ENCODE measurements around the gene TSPAN5.

DNA sequence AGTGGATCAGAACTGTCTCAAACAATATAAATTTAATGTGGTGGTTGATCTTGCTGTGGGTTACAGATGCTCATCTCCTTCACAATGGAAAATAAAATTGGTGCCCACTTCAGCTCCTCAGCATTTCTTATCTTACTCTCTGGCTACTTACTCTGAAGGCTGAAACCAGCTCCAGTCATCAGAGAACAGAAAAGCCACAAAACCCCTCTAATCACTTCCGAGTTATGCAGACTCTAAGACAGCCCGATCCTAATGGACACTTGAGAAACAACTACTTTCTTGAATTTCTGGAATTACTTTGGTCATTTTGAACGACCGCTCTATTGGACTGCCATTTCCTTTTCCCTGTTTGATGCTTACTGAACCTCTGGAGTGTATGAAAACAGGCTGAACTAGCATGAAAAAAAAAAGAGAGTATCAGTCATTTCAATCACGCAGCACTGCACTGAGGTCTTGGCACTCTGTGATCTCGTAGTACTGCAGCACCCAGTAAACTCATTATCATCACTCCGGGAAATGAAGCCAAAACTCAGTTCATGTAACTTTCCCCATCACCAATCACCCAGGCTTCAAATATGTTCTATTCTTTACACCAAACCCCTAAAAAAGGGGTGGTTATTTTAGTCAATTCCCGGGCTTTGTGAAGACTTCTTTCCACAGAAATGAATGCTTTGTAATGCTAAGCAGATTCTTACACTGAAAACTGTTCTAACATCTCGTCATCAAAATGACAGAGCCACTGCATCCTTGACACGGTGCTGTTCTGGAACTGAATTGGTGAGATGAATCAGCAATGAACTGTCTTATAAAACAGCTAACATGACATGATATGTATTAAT is 54.5 kb downstream of the TSPAN5 start:
- TF ChIP-seq RAD21 (conservative IDR thresholded peaks at IDR 0.05) (peak; percentile 35), POLR2AphosphoS5 (IDR thresholded peaks at IDR 0.05) (peak; percentile 60), EP300 (conservative IDR thresholded peaks at IDR 0.05; ENCODE audit: poor library complexity, severe bottlenecking) (peak; percentile 92)
- TF ChIP-seq, protein P1, sequence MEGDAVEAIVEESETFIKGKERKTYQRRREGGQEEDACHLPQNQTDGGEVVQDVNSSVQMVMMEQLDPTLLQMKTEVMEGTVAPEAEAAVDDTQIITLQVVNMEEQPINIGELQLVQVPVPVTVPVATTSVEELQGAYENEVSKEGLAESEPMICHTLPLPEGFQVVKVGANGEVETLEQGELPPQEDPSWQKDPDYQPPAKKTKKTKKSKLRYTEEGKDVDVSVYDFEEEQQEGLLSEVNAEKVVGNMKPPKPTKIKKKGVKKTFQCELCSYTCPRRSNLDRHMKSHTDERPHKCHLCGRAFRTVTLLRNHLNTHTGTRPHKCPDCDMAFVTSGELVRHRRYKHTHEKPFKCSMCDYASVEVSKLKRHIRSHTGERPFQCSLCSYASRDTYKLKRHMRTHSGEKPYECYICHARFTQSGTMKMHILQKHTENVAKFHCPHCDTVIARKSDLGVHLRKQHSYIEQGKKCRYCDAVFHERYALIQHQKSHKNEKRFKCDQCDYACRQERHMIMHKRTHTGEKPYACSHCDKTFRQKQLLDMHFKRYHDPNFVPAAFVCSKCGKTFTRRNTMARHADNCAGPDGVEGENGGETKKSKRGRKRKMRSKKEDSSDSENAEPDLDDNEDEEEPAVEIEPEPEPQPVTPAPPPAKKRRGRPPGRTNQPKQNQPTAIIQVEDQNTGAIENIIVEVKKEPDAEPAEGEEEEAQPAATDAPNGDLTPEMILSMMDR (IDR thresholded peaks at IDR 0.05; ENCODE audit: poor library complexity, severe bottlenecking) = no peak
- TF ChIP-seq, protein P2, sequence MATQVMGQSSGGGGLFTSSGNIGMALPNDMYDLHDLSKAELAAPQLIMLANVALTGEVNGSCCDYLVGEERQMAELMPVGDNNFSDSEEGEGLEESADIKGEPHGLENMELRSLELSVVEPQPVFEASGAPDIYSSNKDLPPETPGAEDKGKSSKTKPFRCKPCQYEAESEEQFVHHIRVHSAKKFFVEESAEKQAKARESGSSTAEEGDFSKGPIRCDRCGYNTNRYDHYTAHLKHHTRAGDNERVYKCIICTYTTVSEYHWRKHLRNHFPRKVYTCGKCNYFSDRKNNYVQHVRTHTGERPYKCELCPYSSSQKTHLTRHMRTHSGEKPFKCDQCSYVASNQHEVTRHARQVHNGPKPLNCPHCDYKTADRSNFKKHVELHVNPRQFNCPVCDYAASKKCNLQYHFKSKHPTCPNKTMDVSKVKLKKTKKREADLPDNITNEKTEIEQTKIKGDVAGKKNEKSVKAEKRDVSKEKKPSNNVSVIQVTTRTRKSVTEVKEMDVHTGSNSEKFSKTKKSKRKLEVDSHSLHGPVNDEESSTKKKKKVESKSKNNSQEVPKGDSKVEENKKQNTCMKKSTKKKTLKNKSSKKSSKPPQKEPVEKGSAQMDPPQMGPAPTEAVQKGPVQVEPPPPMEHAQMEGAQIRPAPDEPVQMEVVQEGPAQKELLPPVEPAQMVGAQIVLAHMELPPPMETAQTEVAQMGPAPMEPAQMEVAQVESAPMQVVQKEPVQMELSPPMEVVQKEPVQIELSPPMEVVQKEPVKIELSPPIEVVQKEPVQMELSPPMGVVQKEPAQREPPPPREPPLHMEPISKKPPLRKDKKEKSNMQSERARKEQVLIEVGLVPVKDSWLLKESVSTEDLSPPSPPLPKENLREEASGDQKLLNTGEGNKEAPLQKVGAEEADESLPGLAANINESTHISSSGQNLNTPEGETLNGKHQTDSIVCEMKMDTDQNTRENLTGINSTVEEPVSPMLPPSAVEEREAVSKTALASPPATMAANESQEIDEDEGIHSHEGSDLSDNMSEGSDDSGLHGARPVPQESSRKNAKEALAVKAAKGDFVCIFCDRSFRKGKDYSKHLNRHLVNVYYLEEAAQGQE (IDR thresholded peaks at IDR 0.05; ENCODE audit: borderline replicate concordance) = peak; percentile 73

Measured in neural cell (in vitro differentiated cells).